Measurements from ENCODE around the gene SORL1. TPM values are rescaled to one million over a fixed set of nuclear protein-coding genes. Genes with fewer than 3 reads are reported as not detected.

The SORL1 gene
- total RNA-seq, 1 donor from 2014 or later, result 4.6 TPM

DNA sequence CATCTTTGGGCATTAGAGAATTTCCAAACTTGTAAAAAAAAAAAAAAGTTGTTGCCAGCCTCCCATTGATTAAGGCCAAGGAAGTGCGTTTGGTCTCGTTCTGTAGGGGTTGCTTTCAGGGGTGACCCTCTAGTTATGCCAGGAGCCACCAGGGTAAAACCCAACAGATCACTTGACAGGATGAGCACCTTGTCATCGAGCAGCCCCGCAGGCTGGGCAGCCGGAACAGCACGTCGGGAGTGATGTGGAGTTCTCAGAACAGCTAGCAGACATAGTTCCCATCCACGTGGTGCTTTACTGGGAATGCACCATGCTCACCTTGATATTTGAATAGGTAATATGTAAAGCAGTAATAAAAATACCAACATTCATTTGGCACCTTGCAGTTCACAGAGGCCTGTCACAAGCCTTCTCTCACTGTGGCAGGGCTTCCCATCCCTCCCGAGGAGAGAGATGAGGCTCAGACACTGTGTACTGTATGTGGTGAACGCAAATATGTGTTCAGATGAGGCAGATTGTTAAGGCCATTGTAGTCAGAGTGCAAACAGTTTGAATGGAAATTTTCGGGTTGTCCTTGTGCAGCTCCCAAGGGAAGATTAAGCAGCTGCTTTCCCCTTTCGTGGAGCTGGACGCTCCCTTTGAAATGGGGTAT is 71.6 kb downstream of the SORL1 start:
- Mint-ChIP-seq H3K4me3 (ENCODE audit: unreplicated experiment) (no peak overlapping the region), H3K27me3 (ENCODE audit: unreplicated experiment) (no peaks in the 10 kb centered on the region), H3K9me3 (ENCODE audit: unreplicated experiment) (no peaks in the 10 kb centered on the region), H3K36me3 (ENCODE audit: low read depth, unreplicated experiment) (peaks cover 4% of the 10 kb centered on the region), H3K4me1 (ENCODE audit: unreplicated experiment) (peaks cover 11% of the 10 kb centered on the region), H3K27ac (ENCODE audit: unreplicated experiment) (no peak overlapping the region)
- TF ChIP-seq, protein P1, sequence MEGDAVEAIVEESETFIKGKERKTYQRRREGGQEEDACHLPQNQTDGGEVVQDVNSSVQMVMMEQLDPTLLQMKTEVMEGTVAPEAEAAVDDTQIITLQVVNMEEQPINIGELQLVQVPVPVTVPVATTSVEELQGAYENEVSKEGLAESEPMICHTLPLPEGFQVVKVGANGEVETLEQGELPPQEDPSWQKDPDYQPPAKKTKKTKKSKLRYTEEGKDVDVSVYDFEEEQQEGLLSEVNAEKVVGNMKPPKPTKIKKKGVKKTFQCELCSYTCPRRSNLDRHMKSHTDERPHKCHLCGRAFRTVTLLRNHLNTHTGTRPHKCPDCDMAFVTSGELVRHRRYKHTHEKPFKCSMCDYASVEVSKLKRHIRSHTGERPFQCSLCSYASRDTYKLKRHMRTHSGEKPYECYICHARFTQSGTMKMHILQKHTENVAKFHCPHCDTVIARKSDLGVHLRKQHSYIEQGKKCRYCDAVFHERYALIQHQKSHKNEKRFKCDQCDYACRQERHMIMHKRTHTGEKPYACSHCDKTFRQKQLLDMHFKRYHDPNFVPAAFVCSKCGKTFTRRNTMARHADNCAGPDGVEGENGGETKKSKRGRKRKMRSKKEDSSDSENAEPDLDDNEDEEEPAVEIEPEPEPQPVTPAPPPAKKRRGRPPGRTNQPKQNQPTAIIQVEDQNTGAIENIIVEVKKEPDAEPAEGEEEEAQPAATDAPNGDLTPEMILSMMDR (IDR thresholded peaks at IDR 0.05; ENCODE audit: unreplicated experiment), result no peak
- no peak for DNase-seq (ENCODE audit: low spot score)

DNA sequence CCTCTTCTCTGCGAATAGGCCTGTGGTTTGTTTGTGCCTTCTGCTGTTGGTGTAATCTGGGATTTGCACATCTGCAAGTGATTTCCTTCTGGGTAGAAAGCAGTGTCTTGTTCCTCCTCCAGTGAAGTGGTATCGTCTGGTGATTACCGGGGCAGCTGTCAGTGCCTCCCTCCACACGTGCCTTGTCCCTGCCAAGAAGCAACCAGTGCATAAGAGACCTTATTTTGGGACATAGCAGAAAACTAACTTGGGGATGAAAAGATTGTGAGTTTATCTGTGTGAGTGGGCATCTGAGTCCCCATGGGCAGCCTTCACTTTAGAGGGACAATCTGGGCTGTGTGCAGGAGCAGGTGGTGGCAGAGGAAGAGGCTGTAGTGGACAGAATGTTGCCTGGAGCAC is 72.1 kb downstream of the SORL1 start:
- DNase-seq (ENCODE audit: low spot score), result no peak
- no peak overlapping the region for H3K4me3 Mint-ChIP-seq (ENCODE audit: unreplicated experiment)
- H3K27ac Mint-ChIP-seq (ENCODE audit: unreplicated experiment), result no peak overlapping the region
- TF ChIP-seq, protein P1 (IDR thresholded peaks at IDR 0.05; ENCODE audit: unreplicated experiment), result no peak
- H3K27me3 Mint-ChIP-seq (ENCODE audit: unreplicated experiment), result no peaks in the 10 kb centered on the region
- H3K36me3 Mint-ChIP-seq (ENCODE audit: low read depth, unreplicated experiment), result peaks cover 4% of the 10 kb centered on the region
- peaks cover 11% of the 10 kb centered on the region for H3K4me1 Mint-ChIP-seq (ENCODE audit: unreplicated experiment)
- H3K9me3 Mint-ChIP-seq (ENCODE audit: unreplicated experiment), result no peaks in the 10 kb centered on the region

DNA sequence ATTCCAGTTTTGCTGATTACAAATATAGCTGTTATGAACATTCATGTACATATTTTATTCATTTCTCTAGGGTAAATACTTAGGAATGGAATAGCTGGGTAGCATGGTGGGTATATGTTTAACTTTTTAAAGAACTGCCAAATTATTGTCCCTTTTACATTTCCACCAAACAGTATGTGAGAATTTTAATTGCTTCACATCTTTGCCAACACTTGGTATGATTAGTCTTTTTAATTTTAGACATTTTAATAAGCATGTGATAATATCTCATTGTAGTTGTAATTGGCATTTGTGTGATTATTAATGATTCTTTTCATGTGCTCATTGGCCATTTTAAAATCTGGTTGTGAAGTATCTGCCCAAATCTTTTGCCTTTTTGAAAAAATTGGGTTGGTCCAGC is 73.3 kb downstream of the SORL1 start:
- Mint-ChIP-seq H3K4me1 (ENCODE audit: unreplicated experiment) (peaks cover 7% of the 10 kb centered on the region), H3K4me3 (ENCODE audit: unreplicated experiment) (no peak overlapping the region), H3K27me3 (ENCODE audit: unreplicated experiment) (no peaks in the 10 kb centered on the region), H3K36me3 (ENCODE audit: low read depth, unreplicated experiment) (peaks cover 4% of the 10 kb centered on the region), H3K9me3 (ENCODE audit: unreplicated experiment) (no peaks in the 10 kb centered on the region), H3K27ac (ENCODE audit: unreplicated experiment) (no peak overlapping the region)
- DNase-seq (ENCODE audit: low spot score), result no peak
- TF ChIP-seq, protein P1 (IDR thresholded peaks at IDR 0.05; ENCODE audit: unreplicated experiment), result no peak

DNA sequence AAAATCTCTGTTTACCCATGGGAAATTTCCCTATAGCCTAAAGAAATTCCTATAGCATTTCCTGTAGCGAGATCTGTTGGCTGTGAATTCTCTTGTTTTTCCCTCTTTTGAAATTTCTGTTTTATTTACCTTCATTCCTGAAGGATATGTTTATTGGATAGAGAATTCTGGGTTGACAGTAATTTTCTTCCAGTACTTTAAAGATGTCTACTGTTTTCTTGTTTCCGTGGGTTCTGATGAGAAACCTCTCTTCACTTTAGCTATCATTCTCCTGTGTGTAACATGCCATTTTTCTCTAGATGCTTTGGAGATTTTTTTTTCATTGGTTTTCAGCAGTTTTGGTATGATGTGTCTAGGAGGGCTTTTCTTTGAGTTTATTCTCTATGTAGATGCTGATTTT is 78.1 kb downstream of the SORL1 start:
- TF ChIP-seq, protein P1 (IDR thresholded peaks at IDR 0.05; ENCODE audit: unreplicated experiment), result no peak
- Mint-ChIP-seq H3K36me3 (ENCODE audit: low read depth, unreplicated experiment) (no peaks in the 10 kb centered on the region), H3K27ac (ENCODE audit: unreplicated experiment) (no peak overlapping the region)

DNA sequence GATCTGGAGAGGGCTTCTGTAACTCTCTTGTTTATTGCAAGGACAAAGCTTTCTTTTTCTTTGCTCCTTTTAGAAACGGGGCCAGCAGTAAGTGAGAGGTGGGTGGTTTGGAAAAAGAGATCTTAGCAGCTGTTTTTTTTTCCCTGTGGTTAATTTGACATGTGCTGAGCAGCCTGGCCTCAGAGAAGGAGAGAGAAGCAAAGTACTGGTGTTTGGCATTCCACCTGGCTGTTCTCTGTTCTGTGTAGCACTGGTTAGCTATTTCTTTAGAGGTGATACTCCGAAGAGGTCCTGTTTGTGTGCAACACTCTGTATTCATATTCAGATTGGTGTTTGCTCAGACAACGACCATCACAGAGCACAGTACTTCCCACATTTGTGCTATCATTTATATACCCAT is 81.5 kb downstream of the SORL1 start:
- TF ChIP-seq, protein P1 (IDR thresholded peaks at IDR 0.05; ENCODE audit: unreplicated experiment), result no peak
- no peaks in the 10 kb centered on the region for H3K4me1 Mint-ChIP-seq (ENCODE audit: unreplicated experiment)
- H3K9me3 Mint-ChIP-seq (ENCODE audit: unreplicated experiment), result no peaks in the 10 kb centered on the region
- no peak for DNase-seq (ENCODE audit: low spot score)
- H3K36me3 Mint-ChIP-seq (ENCODE audit: low read depth, unreplicated experiment), result no peaks in the 10 kb centered on the region
- H3K27ac Mint-ChIP-seq (ENCODE audit: unreplicated experiment), result no peak overlapping the region
- H3K4me3 Mint-ChIP-seq (ENCODE audit: unreplicated experiment), result no peak overlapping the region
- H3K27me3 Mint-ChIP-seq (ENCODE audit: unreplicated experiment), result peaks cover 2% of the 10 kb centered on the region

More for the DNA sequence above, 78.1 kb downstream of the SORL1 start:
- no peak for DNase-seq (ENCODE audit: low spot score)
- no peaks in the 10 kb centered on the region for H3K27me3 Mint-ChIP-seq (ENCODE audit: unreplicated experiment)
- H3K4me1 Mint-ChIP-seq (ENCODE audit: unreplicated experiment), result no peaks in the 10 kb centered on the region
- no peaks in the 10 kb centered on the region for H3K9me3 Mint-ChIP-seq (ENCODE audit: unreplicated experiment)
- H3K4me3 Mint-ChIP-seq (ENCODE audit: unreplicated experiment), result no peak overlapping the region
